ENCODE results near the gene SBF1. TPM values are rescaled to one million over a fixed set of nuclear protein-coding genes. Genes with fewer than 3 reads are reported as not detected.
A peak's percentile ranks its signal among the peaks of the same experiment; 100 is the strongest.
"Not testable (repeated sequence)": the region's sequence is repeated elsewhere in the genome, so short reads cannot be mapped to it uniquely, and the experiment has no call there.

Gene SBF1
- 53.9 TPM for polyA plus RNA-seq (2013, experiment 1 of 4)
- 57.7 TPM for polyA plus RNA-seq (2013, experiment 2 of 4)
- 58.2 TPM for polyA plus RNA-seq (2013, experiment 3 of 4)
- 63.5 TPM for polyA plus RNA-seq (2013, experiment 4 of 4)

DNA sequence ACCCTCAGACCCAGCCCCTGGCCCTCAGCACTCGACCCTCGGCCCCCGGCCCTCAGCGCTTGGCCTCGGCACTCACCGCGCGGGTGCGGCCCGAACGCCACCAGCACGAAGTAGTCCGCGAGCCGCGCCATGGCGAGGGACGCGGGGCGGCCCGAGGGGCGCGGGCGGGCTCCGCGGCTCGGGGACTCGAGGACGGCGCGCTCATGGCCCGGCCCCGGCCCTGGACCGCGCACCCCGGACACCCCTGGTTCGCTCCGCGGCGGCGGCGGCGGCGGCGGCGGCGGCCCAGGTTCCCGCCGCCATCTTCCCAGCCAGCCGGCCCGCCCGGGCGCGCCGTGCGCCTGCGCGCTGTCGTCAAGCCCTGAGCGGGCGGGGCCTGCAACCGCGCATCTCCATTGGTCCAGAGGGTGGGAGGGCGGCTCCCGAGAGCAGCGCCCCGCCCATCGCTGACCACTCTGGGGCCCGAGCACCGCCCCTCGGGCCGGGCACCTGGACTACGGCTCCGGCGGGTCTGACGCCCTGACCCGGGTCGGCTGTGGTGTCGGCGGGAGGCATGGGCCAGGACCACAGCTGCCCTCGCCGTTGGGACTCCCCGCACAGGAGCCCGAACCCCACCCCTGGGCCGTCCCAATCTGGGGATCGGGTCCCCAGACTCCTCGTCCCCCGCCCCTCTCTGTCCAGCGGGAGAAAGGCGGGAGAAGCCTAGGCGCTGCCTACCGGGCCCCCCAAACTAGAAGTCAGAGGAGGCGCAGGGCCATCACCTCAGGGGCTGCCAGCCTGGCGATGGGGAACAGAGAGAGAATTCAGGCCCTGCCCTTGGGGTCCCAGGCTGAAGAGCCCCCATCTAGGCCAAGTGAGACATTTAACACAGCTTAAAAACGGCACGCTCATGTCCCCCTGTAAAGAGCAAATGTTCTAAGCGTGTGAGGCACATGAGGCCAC, at the start of gene SBF1:
TSS of gene SBF1 (minus strand) at position 326 of the 942 bp plus-strand sequence. CDS start at position 131, 195 bp downstream.
- H3K4me1 ChIP-seq (ENCODE audit: control insufficient read depth, insufficient read depth, low read length): peaks cover 19% of the 10 kb centered on the region
- H3K9me3 ChIP-seq (ENCODE audit: control insufficient read depth, low read length): no peaks in the 10 kb centered on the region
- WGBS, 2 experiments: 4% methylated on average over 97 of the region's 97 CpGs
- H3K4me3 ChIP-seq (ENCODE audit: insufficient read depth, low read depth, low read length): peak within 1 kb of the TSS; percentile 73
- H3K27ac ChIP-seq (ENCODE audit: insufficient read depth, low read depth, low read length, poor library complexity, severe bottlenecking): no peak within 1 kb of the TSS
- H3K36me3 ChIP-seq (ENCODE audit: control insufficient read depth, insufficient read depth, low read length): no peaks in the 10 kb centered on the region
- H3K27me3 ChIP-seq (ENCODE audit: control insufficient read depth, insufficient read depth, low read length, poor library complexity, severe bottlenecking): peaks cover 13% of the 10 kb centered on the region

DNA sequence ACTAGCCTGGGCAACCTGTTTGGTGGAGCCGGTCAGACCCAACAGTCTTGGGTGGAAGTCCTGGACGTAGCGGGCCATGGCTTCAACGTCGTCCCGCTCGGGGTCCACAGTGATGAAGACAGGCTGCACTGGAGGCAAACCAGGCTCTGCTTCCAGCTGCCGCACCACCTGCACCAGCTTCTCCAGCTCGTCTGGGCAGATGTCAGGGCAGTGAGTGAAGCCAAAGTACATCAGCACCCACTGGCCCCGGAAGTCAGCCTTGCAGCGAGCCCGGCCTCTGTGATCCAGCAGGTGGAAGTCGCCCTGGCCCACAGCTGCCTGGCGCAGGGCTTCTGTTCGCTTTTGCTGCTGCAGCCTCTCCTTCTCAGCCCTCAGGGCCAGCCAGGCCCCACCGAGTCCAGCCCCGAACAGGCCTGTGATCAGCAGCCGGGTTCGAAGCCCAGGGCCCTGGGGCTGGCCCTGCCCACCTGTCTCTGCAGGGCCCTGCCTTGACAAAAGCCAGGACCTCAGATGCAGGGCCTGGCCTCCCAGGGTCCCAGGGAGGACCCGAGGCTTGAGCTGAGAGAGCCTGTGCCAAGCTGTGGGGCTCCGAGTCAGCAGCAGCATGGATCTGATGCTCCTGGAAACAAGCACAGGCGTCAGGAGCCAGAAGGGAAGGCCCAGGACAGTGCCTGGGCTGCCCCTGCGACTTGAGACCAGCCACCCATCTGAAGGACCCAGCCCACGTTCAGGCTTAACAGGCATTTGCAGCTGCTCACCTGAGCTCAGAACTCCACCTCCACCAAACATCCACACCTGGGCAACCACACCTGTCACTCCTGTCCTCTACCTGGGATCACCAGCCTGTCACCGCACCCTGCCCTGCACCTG, 49.2 kb upstream of the SBF1 start:
- Histone ChIP-seq H3K4me3 (ENCODE audit: insufficient read depth, low read depth, low read length) (peak overlapping the region; percentile 84), H3K36me3 (ENCODE audit: control insufficient read depth, insufficient read depth, low read length) (peaks cover 25% of the 10 kb centered on the region), H3K4me1 (ENCODE audit: control insufficient read depth, insufficient read depth, low read length) (peaks cover 9% of the 10 kb centered on the region), H3K27me3 (ENCODE audit: control insufficient read depth, insufficient read depth, low read length, poor library complexity, severe bottlenecking) (peaks cover 25% of the 10 kb centered on the region), H3K9me3 (ENCODE audit: control insufficient read depth, low read length) (no peaks in the 10 kb centered on the region), H3K27ac (ENCODE audit: insufficient read depth, low read depth, low read length, poor library complexity, severe bottlenecking) (no peak overlapping the region)
- WGBS, 2 experiments: 92 to 93% methylated on average over 25 of the region's 25 CpGs

GRCh38 chr22:50523458-50523805, 48.6 kb upstream of the SBF1 start:
- no peak overlapping the region for H3K4me3 ChIP-seq (ENCODE audit: insufficient read depth, low read depth, low read length)
- H3K27ac ChIP-seq (ENCODE audit: insufficient read depth, low read depth, low read length, poor library complexity, severe bottlenecking): no peak overlapping the region
- peaks cover 29% of the 10 kb centered on the region for H3K36me3 ChIP-seq (ENCODE audit: control insufficient read depth, insufficient read depth, low read length)
- peaks cover 19% of the 10 kb centered on the region for H3K27me3 ChIP-seq (ENCODE audit: control insufficient read depth, insufficient read depth, low read length, poor library complexity, severe bottlenecking)
- peaks cover 9% of the 10 kb centered on the region for H3K4me1 ChIP-seq (ENCODE audit: control insufficient read depth, insufficient read depth, low read length)
- H3K9me3 ChIP-seq (ENCODE audit: control insufficient read depth, low read length): no peaks in the 10 kb centered on the region
- WGBS, 2 experiments: 96 to 97% methylated on average over 16 of the region's 16 CpGs

GRCh38 chr22:50522806-50523438, 48.1 kb upstream of the SBF1 start:
- no peak overlapping the region for H3K27ac ChIP-seq (ENCODE audit: insufficient read depth, low read depth, low read length, poor library complexity, severe bottlenecking)
- peaks cover 9% of the 10 kb centered on the region for H3K4me1 ChIP-seq (ENCODE audit: control insufficient read depth, insufficient read depth, low read length)
- H3K4me3 ChIP-seq (ENCODE audit: insufficient read depth, low read depth, low read length): no peak overlapping the region
- H3K9me3 ChIP-seq (ENCODE audit: control insufficient read depth, low read length): no peaks in the 10 kb centered on the region
- 94 to 96% methylated on average over 22 of the region's 22 CpGs for WGBS, 2 experiments
- peaks cover 34% of the 10 kb centered on the region for H3K36me3 ChIP-seq (ENCODE audit: control insufficient read depth, insufficient read depth, low read length)
- H3K27me3 ChIP-seq (ENCODE audit: control insufficient read depth, insufficient read depth, low read length, poor library complexity, severe bottlenecking): peaks cover 14% of the 10 kb centered on the region

DNA sequence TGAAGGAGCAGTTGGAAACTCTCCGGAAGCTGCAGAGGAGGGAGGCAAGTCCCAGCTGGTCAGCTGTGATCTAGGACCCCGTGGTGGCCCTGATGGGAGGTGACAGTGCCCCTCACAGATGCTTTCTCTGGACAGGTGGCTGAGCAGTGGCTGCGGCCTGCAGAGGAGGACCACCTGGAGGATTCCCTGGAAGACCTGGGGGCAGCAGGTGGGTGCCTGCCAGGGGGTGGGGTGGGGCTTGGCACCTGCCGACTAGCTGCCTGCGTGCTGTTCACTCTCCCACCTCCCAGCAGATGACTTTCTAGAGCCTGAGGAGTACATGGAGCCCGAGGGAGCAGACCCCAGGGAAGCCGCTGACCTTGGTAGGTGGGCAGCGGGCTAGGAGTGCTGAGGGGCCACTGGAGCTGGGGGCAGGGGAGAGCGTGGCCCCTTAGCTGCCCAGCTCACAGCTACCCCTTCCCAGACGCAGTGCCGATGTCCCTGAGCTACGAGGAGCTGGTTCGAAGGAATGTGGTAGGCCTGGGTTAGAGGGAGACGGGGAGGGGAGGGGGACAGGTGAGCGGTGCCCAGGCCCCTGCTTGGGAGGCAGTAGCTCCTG, 47.5 kb upstream of the SBF1 start:
- Histone ChIP-seq H3K27me3 (ENCODE audit: control insufficient read depth, insufficient read depth, low read length, poor library complexity, severe bottlenecking) (peaks cover 8% of the 10 kb centered on the region), H3K36me3 (ENCODE audit: control insufficient read depth, insufficient read depth, low read length) (peaks cover 39% of the 10 kb centered on the region), H3K27ac (ENCODE audit: insufficient read depth, low read depth, low read length, poor library complexity, severe bottlenecking) (no peak overlapping the region), H3K4me1 (ENCODE audit: control insufficient read depth, insufficient read depth, low read length) (peaks cover 9% of the 10 kb centered on the region), H3K4me3 (ENCODE audit: insufficient read depth, low read depth, low read length) (no peak overlapping the region), H3K9me3 (ENCODE audit: control insufficient read depth, low read length) (no peaks in the 10 kb centered on the region)
- WGBS, 2 experiments: 95 to 97% methylated on average over 15 of the region's 15 CpGs

DNA sequence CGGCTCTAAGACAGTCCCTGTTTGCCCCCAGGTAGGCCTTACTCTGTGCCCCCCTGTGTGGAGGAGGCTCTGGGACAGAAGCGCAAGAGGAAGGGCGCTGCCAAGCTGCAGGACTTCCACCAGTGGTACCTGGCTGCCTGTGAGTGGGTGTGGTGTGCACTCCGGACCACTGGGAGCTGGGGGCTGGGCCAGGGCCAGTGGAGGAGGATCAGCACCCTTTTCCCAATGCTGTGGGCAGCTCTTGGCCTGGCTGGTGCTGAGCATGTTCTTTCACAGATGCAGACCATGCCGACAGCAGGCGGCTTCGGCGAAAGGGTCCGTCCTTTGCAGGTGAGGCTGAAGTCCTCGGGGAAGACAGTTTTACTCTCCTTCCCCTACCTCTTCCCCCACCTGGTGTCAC, 46.9 kb upstream of the SBF1 start:
- H3K4me3 ChIP-seq (ENCODE audit: insufficient read depth, low read depth, low read length): no peak overlapping the region
- H3K27ac ChIP-seq (ENCODE audit: insufficient read depth, low read depth, low read length, poor library complexity, severe bottlenecking): no peak overlapping the region
- no peaks in the 10 kb centered on the region for H3K9me3 ChIP-seq (ENCODE audit: control insufficient read depth, low read length)
- peaks cover 2% of the 10 kb centered on the region for H3K27me3 ChIP-seq (ENCODE audit: control insufficient read depth, insufficient read depth, low read length, poor library complexity, severe bottlenecking)
- WGBS, 2 experiments: 97% methylated on average over 10 of the region's 10 CpGs
- peaks cover 9% of the 10 kb centered on the region for H3K4me1 ChIP-seq (ENCODE audit: control insufficient read depth, insufficient read depth, low read length)
- H3K36me3 ChIP-seq (ENCODE audit: control insufficient read depth, insufficient read depth, low read length): peaks cover 39% of the 10 kb centered on the region

GRCh38 chr22:50520826-50521453, 46.1 kb upstream of the SBF1 start:
- H3K9me3 ChIP-seq (ENCODE audit: control insufficient read depth, low read length): no peaks in the 10 kb centered on the region
- H3K36me3 ChIP-seq (ENCODE audit: control insufficient read depth, insufficient read depth, low read length): peaks cover 42% of the 10 kb centered on the region
- 95% methylated on average over 13 of the region's 13 CpGs for WGBS, 2 experiments
- H3K4me3 ChIP-seq (ENCODE audit: insufficient read depth, low read depth, low read length): no peak overlapping the region
- H3K27me3 ChIP-seq (ENCODE audit: control insufficient read depth, insufficient read depth, low read length, poor library complexity, severe bottlenecking): no peaks in the 10 kb centered on the region
- H3K27ac ChIP-seq (ENCODE audit: insufficient read depth, low read depth, low read length, poor library complexity, severe bottlenecking): no peak overlapping the region
- H3K4me1 ChIP-seq (ENCODE audit: control insufficient read depth, insufficient read depth, low read length): peaks cover 6% of the 10 kb centered on the region

GRCh38 chr22:50520184-50520583, 45.3 kb upstream of the SBF1 start:
- 93 to 96% methylated on average over 8 of the region's 8 CpGs for WGBS, 2 experiments
- peaks cover 42% of the 10 kb centered on the region for H3K36me3 ChIP-seq (ENCODE audit: control insufficient read depth, insufficient read depth, low read length)
- not testable (repeated sequence) for H3K9me3 ChIP-seq (ENCODE audit: control insufficient read depth, low read length); H3K4me3 ChIP-seq (ENCODE audit: insufficient read depth, low read depth, low read length); H3K4me1 ChIP-seq (ENCODE audit: control insufficient read depth, insufficient read depth, low read length); H3K27ac ChIP-seq (ENCODE audit: insufficient read depth, low read depth, low read length, poor library complexity, severe bottlenecking); H3K27me3 ChIP-seq (ENCODE audit: control insufficient read depth, insufficient read depth, low read length, poor library complexity, severe bottlenecking)

DNA sequence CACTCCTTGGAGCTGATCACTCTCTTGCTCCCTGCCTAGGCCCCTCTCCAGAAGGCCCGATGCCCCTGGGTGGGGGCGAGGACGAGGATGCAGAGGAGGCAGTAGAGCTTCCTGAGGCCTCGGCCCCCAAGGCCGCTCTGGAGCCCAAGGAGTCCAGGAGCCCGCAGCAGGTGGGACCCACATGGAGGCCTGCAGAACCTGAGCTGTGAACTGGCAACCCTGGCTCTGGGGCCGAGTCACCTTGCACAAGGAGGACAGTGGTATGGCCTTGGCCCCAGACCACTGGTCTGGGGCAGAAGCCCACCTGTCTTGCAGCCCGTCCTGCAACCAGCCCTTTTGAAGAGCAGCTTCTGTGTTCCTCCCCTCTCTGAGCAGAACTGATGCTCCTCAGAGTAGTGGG, 44.3 kb upstream of the SBF1 start:
- peaks cover under 1% of the 10 kb centered on the region for H3K4me1 ChIP-seq (ENCODE audit: control insufficient read depth, insufficient read depth, low read length)
- H3K9me3 ChIP-seq (ENCODE audit: control insufficient read depth, low read length): no peaks in the 10 kb centered on the region
- no peak overlapping the region for H3K27ac ChIP-seq (ENCODE audit: insufficient read depth, low read depth, low read length, poor library complexity, severe bottlenecking)
- H3K27me3 ChIP-seq (ENCODE audit: control insufficient read depth, insufficient read depth, low read length, poor library complexity, severe bottlenecking): no peaks in the 10 kb centered on the region
- 97% methylated on average over 8 of the region's 8 CpGs for WGBS, 2 experiments
- no peak overlapping the region for H3K4me3 ChIP-seq (ENCODE audit: insufficient read depth, low read depth, low read length)
- H3K36me3 ChIP-seq (ENCODE audit: control insufficient read depth, insufficient read depth, low read length): peaks cover 42% of the 10 kb centered on the region

All from ectodermal cell (in vitro differentiated cells).